ENCODE data around the gene ST3GAL6.

Gene ST3GAL6

DNA sequence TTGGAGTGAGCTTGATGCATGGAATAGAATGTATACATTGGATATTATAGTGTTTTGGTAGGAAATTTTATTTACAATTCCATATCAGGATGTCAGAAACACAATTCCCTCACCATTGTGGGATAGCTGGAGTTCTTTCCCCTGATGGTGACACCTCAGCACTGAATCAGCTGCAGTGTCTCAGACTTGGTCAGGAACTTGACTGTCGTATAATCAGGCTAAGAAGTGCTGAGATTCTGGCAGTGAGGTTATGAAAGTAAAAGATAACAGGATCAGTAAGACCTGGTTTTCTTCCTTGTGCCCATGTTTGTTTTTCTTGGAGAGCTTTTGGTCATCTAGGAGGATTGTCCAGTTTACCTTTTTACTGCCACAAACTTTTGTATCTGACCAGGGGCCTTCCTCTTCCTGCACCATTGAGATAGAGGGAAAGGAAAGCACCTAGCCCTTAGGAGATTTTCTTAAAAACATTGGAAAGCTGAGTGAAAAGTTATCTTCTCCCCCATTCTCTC lies 27.3 kb upstream of the ST3GAL6 start:
- H3K4me3 ChIP-seq (ENCODE audit: low read depth, low read length) = no peak overlapping the region
- TF ChIP-seq, protein P1, sequence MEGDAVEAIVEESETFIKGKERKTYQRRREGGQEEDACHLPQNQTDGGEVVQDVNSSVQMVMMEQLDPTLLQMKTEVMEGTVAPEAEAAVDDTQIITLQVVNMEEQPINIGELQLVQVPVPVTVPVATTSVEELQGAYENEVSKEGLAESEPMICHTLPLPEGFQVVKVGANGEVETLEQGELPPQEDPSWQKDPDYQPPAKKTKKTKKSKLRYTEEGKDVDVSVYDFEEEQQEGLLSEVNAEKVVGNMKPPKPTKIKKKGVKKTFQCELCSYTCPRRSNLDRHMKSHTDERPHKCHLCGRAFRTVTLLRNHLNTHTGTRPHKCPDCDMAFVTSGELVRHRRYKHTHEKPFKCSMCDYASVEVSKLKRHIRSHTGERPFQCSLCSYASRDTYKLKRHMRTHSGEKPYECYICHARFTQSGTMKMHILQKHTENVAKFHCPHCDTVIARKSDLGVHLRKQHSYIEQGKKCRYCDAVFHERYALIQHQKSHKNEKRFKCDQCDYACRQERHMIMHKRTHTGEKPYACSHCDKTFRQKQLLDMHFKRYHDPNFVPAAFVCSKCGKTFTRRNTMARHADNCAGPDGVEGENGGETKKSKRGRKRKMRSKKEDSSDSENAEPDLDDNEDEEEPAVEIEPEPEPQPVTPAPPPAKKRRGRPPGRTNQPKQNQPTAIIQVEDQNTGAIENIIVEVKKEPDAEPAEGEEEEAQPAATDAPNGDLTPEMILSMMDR (IDR thresholded peaks at IDR 0.05; ENCODE audit: borderline replicate concordance, insufficient read depth, low read depth, low read length) = no peak

DNA sequence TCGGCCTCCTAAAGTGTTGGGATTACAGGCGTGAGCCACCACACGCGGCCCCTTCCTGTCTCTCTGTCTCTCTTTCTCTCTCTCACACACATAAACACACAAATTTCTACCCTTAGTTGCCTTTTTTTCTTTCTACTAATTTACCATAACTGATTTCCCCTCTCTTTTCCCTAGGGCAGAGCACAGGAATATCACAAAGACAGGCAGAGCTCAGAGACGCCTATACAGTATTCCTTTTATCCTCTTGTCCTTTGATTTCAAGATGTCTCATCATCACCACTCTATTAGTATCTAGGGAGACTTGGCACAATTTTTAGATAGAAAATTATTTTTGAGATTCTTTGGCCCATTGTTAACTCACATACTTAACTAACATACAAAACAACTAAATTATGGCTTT lies 25.8 kb upstream of the ST3GAL6 start:
- TF ChIP-seq, protein P1 (IDR thresholded peaks at IDR 0.05; ENCODE audit: borderline replicate concordance, insufficient read depth, low read depth, low read length) = no peak
- H3K4me3 ChIP-seq (ENCODE audit: low read depth, low read length) = no peak overlapping the region

DNA sequence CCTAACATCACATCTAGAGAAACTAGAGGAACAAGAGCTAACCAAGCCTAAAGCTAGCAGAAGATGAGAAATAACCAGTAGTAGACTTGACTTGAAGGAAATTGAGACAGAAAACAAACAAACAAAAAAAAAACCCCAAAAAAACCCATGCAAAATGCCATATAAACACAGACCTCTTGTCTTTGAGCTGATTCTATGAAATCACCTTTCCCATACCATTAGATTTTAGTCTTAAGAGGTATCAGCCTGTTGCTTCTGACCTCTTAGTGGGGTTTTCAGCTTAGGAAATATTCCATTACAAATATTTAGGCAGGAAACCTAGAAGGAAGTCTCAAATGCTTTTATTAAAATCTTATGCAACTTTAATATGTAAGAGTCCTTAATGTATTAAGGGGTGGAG lies 23.9 kb upstream of the ST3GAL6 start:
- TF ChIP-seq, protein P1 (IDR thresholded peaks at IDR 0.05; ENCODE audit: borderline replicate concordance, insufficient read depth, low read depth, low read length) = no peak
- no peak overlapping the region for H3K4me3 ChIP-seq (ENCODE audit: low read depth, low read length)

DNA sequence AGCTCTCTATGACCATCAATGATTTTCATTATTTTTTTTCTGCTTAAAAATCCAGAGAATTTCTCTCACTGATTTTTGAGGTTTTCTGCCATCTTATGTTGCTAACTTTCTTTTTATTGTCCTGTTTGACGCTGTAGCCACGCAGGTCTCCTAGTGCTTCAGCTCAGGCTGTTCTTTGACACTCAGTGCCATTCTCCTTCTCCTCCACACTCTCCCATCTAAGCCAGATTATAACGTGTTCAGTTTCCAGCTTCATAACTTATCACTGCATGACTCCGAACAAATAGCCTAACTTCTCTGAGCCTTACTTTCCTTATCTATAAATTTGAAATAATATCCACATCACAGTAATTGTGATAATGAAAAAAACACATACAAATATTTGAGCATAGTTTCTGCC lies 22.8 kb upstream of the ST3GAL6 start:
- TF ChIP-seq, protein P1 (IDR thresholded peaks at IDR 0.05; ENCODE audit: borderline replicate concordance, insufficient read depth, low read depth, low read length) = no peak
- H3K4me3 ChIP-seq (ENCODE audit: low read depth, low read length) = no peak overlapping the region

DNA sequence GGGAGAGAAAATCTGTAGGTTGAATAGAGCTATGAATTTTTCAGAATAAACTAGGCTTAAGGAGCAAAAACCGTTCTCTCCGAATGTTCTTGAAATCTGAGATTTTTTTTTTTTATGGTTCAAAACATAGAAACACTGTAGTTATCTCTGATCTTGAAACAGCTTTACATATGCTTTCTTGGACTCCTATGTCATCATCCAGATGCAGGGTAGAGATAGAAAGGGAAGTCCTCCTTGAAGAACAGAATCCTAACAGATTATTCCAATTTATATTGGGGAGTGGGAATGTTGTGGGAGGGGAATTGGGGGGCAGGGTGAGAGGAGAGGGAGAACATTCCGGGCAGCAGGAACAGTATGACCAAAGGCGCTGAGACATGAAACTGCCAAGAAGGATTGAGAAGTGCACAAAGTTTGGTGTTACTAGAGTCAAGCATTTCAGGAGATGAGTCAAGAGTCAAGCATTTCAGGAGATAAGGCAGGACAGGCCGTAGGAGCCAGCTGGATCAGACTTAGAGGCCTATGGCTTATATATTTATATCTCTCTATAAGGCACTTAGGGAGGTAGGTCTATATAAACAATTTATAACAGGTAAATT lies 21.9 kb upstream of the ST3GAL6 start:
- TF ChIP-seq, protein P1 (IDR thresholded peaks at IDR 0.05; ENCODE audit: borderline replicate concordance, insufficient read depth, low read depth, low read length) = no peak

DNA sequence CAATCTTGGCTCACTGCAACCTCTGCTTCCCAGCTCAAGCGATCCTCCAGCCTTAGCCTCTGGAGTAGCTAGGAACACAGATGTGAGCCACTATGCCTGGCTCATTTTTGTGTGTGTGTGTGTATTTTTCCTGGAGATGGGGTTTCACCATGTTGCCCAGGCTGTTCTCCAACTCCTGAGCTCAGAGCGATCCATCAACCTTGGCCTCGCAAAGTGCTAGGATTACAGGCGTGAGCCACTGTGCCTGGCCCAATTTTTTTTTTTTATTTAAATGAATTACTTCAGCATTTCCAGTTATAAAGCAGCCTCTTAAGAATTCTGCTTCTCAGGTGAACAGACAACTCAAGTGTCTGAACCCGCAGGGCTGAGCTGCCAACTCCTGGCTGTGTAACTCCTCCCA lies 20.1 kb upstream of the ST3GAL6 start:
- no peak overlapping the region for H3K4me3 ChIP-seq (ENCODE audit: low read depth, low read length)
- TF ChIP-seq, protein P1 (IDR thresholded peaks at IDR 0.05; ENCODE audit: borderline replicate concordance, insufficient read depth, low read depth, low read length) = no peak

More for the DNA sequence above, 21.9 kb upstream of the ST3GAL6 start:
- no peak overlapping the region for H3K4me3 ChIP-seq (ENCODE audit: low read depth, low read length)

DNA sequence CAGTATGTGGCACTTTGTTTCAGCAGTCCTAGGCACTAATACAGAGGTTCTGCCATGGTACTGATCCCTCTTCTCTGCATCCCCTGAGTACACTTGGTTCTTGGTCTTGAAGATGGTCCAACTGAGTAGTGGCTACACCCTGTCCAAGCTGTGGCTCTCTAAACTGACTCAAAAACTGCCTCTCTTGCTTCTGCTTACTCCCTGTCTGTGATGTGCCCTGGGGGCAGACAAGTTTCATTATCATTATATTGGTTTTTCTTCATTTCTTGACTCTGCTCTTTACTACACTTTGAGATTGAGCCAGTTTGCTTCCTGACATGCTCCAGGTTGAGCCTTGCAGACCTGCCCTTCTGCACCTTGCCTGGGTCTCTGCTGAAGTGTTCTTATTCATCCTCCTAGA lies 18.9 kb upstream of the ST3GAL6 start:
- TF ChIP-seq, protein P1 (IDR thresholded peaks at IDR 0.05; ENCODE audit: borderline replicate concordance, insufficient read depth, low read depth, low read length) = no peak

More for the DNA sequence above, 18.9 kb upstream of the ST3GAL6 start:
- H3K4me3 ChIP-seq (ENCODE audit: low read depth, low read length) = no peak overlapping the region

All from GM12875 (cell line).